Measurements from ENCODE around the gene KRTAP5-11.
"Not testable (repeated sequence)": the region's sequence is repeated elsewhere in the genome, so short reads cannot be mapped to it uniquely, and the experiment has no call there.

DNA sequence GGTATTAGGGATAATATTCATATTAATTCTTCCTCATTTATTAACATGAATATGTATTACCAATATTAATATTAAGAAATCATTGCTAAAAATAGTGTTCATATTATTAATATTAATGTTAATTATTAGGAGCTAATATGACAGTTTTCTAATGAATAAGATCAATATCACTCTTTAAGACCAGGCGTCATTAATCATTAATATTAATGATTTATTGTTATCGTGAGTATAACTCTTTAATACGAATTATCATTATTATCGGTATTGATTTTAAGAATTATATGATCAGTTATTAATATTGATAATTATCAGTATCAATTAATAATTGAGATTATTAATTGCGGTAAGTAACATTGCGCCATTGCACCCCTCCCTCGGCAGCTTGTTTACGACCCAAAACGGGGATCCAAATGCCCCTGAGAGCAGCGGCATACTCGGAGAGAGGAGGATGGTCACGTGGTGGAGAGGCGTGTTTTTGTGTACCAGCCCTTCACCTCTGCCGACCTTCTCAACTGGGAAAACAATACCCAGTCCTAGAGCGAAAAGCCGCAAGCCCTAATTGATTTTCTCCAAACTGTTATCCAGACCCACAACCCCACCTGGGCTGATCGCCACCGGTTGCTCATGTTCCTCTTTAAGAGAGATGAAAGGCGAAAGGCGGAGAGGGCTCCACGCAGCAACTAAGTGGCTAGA lies 28.7 kb upstream of the KRTAP5-11 start:
- TF ChIP-seq, protein P1, sequence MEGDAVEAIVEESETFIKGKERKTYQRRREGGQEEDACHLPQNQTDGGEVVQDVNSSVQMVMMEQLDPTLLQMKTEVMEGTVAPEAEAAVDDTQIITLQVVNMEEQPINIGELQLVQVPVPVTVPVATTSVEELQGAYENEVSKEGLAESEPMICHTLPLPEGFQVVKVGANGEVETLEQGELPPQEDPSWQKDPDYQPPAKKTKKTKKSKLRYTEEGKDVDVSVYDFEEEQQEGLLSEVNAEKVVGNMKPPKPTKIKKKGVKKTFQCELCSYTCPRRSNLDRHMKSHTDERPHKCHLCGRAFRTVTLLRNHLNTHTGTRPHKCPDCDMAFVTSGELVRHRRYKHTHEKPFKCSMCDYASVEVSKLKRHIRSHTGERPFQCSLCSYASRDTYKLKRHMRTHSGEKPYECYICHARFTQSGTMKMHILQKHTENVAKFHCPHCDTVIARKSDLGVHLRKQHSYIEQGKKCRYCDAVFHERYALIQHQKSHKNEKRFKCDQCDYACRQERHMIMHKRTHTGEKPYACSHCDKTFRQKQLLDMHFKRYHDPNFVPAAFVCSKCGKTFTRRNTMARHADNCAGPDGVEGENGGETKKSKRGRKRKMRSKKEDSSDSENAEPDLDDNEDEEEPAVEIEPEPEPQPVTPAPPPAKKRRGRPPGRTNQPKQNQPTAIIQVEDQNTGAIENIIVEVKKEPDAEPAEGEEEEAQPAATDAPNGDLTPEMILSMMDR (IDR thresholded peaks at IDR 0.05) = not testable (repeated sequence)
- not testable (repeated sequence) for TF ChIP-seq SMC3 (IDR thresholded peaks at IDR 0.05); JUNB (IDR thresholded peaks at IDR 0.05); MYC (IDR thresholded peaks at IDR 0.05; ENCODE audit: borderline replicate concordance, low read length); RFX5 (IDR thresholded peaks at IDR 0.05); MAZ (IDR thresholded peaks at IDR 0.05; ENCODE audit: borderline replicate concordance, low read depth, low read length); POLR2A (IDR thresholded peaks at IDR 0.05; ENCODE audit: low read length); JUN (IDR thresholded peaks at IDR 0.05); CHD2 (IDR thresholded peaks at IDR 0.05; ENCODE audit: low read length, partially characterized antibody); CEBPB (IDR thresholded peaks at IDR 0.05)
- TF ChIP-seq, protein P2, sequence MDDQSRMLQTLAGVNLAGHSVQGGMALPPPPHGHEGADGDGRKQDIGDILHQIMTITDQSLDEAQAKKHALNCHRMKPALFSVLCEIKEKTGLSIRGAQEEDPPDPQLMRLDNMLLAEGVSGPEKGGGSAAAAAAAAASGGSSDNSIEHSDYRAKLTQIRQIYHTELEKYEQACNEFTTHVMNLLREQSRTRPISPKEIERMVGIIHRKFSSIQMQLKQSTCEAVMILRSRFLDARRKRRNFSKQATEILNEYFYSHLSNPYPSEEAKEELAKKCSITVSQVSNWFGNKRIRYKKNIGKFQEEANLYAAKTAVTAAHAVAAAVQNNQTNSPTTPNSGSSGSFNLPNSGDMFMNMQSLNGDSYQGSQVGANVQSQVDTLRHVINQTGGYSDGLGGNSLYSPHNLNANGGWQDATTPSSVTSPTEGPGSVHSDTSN (IDR thresholded peaks at IDR 0.05) = not testable (repeated sequence)
- TF ChIP-seq, protein P3, sequence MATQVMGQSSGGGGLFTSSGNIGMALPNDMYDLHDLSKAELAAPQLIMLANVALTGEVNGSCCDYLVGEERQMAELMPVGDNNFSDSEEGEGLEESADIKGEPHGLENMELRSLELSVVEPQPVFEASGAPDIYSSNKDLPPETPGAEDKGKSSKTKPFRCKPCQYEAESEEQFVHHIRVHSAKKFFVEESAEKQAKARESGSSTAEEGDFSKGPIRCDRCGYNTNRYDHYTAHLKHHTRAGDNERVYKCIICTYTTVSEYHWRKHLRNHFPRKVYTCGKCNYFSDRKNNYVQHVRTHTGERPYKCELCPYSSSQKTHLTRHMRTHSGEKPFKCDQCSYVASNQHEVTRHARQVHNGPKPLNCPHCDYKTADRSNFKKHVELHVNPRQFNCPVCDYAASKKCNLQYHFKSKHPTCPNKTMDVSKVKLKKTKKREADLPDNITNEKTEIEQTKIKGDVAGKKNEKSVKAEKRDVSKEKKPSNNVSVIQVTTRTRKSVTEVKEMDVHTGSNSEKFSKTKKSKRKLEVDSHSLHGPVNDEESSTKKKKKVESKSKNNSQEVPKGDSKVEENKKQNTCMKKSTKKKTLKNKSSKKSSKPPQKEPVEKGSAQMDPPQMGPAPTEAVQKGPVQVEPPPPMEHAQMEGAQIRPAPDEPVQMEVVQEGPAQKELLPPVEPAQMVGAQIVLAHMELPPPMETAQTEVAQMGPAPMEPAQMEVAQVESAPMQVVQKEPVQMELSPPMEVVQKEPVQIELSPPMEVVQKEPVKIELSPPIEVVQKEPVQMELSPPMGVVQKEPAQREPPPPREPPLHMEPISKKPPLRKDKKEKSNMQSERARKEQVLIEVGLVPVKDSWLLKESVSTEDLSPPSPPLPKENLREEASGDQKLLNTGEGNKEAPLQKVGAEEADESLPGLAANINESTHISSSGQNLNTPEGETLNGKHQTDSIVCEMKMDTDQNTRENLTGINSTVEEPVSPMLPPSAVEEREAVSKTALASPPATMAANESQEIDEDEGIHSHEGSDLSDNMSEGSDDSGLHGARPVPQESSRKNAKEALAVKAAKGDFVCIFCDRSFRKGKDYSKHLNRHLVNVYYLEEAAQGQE (IDR thresholded peaks at IDR 0.05) = not testable (repeated sequence)

All from A549 (cell line).